Measurements from ENCODE around the gene CLCA2.
A peak's percentile ranks its signal among the peaks of the same experiment; 100 is the strongest.

The CLCA2 gene

GRCh38 chr1:86460998-86461397 is 37.0 kb downstream of the CLCA2 start:
- H3K27ac ChIP-seq (ENCODE audit: poor library complexity, severe bottlenecking), result no peak overlapping the region
- H3K9me3 ChIP-seq (ENCODE audit: severe bottlenecking), result peaks cover 1% of the 10 kb centered on the region
- no peaks in the 10 kb centered on the region for H3K27me3 ChIP-seq (ENCODE audit: insufficient read depth, poor library complexity, severe bottlenecking)
- no peaks in the 10 kb centered on the region for H3K36me3 ChIP-seq (ENCODE audit: low read depth)
- DNase-seq (ENCODE audit: low spot score) (no peak), ATAC-seq (ENCODE audit: low read depth) (no peak)
- TF ChIP-seq CTCF (IDR thresholded peaks at IDR 0.05; ENCODE audit: poor library complexity, severe bottlenecking), result no peak
- H3K4me1 ChIP-seq (ENCODE audit: insufficient read depth, poor library complexity, severe bottlenecking), result no peaks in the 10 kb centered on the region
- H3K4me3 ChIP-seq (ENCODE audit: severe bottlenecking), result no peak overlapping the region

GRCh38 chr1:86461482-86461881 is 37.5 kb downstream of the CLCA2 start:
- no peak for TF ChIP-seq CTCF (IDR thresholded peaks at IDR 0.05; ENCODE audit: poor library complexity, severe bottlenecking)
- H3K4me3 ChIP-seq (ENCODE audit: severe bottlenecking), result no peak overlapping the region
- no peak for DNase-seq (ENCODE audit: low spot score)
- H3K27me3 ChIP-seq (ENCODE audit: insufficient read depth, poor library complexity, severe bottlenecking), result no peaks in the 10 kb centered on the region
- H3K4me1 ChIP-seq (ENCODE audit: insufficient read depth, poor library complexity, severe bottlenecking), result no peaks in the 10 kb centered on the region
- H3K9me3 ChIP-seq (ENCODE audit: severe bottlenecking), result peaks cover 1% of the 10 kb centered on the region
- no peak for ATAC-seq (ENCODE audit: low read depth)
- H3K36me3 ChIP-seq (ENCODE audit: low read depth), result no peaks in the 10 kb centered on the region
- H3K27ac ChIP-seq (ENCODE audit: poor library complexity, severe bottlenecking), result no peak overlapping the region

GRCh38 chr1:86464819-86465218 is 40.8 kb downstream of the CLCA2 start:
- no peaks in the 10 kb centered on the region for H3K36me3 ChIP-seq (ENCODE audit: low read depth)
- DNase-seq (ENCODE audit: low spot score) (no peak), ATAC-seq (ENCODE audit: low read depth) (no peak)
- H3K27ac ChIP-seq (ENCODE audit: poor library complexity, severe bottlenecking), result no peak overlapping the region
- H3K27me3 ChIP-seq (ENCODE audit: insufficient read depth, poor library complexity, severe bottlenecking), result no peaks in the 10 kb centered on the region
- no peaks in the 10 kb centered on the region for H3K4me1 ChIP-seq (ENCODE audit: insufficient read depth, poor library complexity, severe bottlenecking)
- no peaks in the 10 kb centered on the region for H3K9me3 ChIP-seq (ENCODE audit: severe bottlenecking)
- TF ChIP-seq CTCF (IDR thresholded peaks at IDR 0.05; ENCODE audit: poor library complexity, severe bottlenecking), result no peak
- H3K4me3 ChIP-seq (ENCODE audit: severe bottlenecking), result no peak overlapping the region

GRCh38 chr1:86466109-86466844 is 42.3 kb downstream of the CLCA2 start:
- no peak for ATAC-seq (ENCODE audit: low read depth)
- Histone ChIP-seq H3K27me3 (ENCODE audit: insufficient read depth, poor library complexity, severe bottlenecking) (no peaks in the 10 kb centered on the region), H3K27ac (ENCODE audit: poor library complexity, severe bottlenecking) (no peak overlapping the region), H3K9me3 (ENCODE audit: severe bottlenecking) (no peaks in the 10 kb centered on the region), H3K4me3 (ENCODE audit: severe bottlenecking) (no peak overlapping the region), H3K4me1 (ENCODE audit: insufficient read depth, poor library complexity, severe bottlenecking) (no peaks in the 10 kb centered on the region), H3K36me3 (ENCODE audit: low read depth) (no peaks in the 10 kb centered on the region)
- DNase-seq (ENCODE audit: low spot score), result no peak
- TF ChIP-seq CTCF (IDR thresholded peaks at IDR 0.05; ENCODE audit: poor library complexity, severe bottlenecking), result no peak

GRCh38 chr1:86466986-86467385 is 43.0 kb downstream of the CLCA2 start:
- Histone ChIP-seq H3K4me1 (ENCODE audit: insufficient read depth, poor library complexity, severe bottlenecking) (no peaks in the 10 kb centered on the region), H3K4me3 (ENCODE audit: severe bottlenecking) (no peak overlapping the region), H3K36me3 (ENCODE audit: low read depth) (no peaks in the 10 kb centered on the region), H3K27me3 (ENCODE audit: insufficient read depth, poor library complexity, severe bottlenecking) (no peaks in the 10 kb centered on the region), H3K9me3 (ENCODE audit: severe bottlenecking) (no peaks in the 10 kb centered on the region), H3K27ac (ENCODE audit: poor library complexity, severe bottlenecking) (no peak overlapping the region)
- ATAC-seq (ENCODE audit: low read depth) (0 out of 3 replicates have a peak, but pooled peaks have one; percentile 25), DNase-seq (ENCODE audit: low spot score) (no peak)
- TF ChIP-seq CTCF (IDR thresholded peaks at IDR 0.05; ENCODE audit: poor library complexity, severe bottlenecking), result no peak

Measured in RWPE2 (cell line).